Activated CD8-positive, alpha-beta T cell treated with anti-CD3 and anti-CD28 coated beads for 36 hours (primary cell): Measurements from ENCODE around the gene CSNK2A1. TPM values are rescaled to one million over a fixed set of nuclear protein-coding genes. Genes with fewer than 3 reads are reported as not detected.

ENCODE experiments used
- ATAC-seq: fragments of 200-7000 bp; cut with Tn5 transposase; one replicate; pipeline ENCODE4 v1.10.0; 2021; ENCODE audit warnings: mild to moderate bottlenecking, moderate library complexity
- CTCF ChIA-PET: fragments of 350-600 bp; sonication (Branson Sonifier 250); formaldehyde crosslinking; loops from one replicate; lab custom pipeline; 2021; ENCODE audit warnings: antibody characterized with exemption; lab: Charles Lee
- POLR2A ChIA-PET: fragments of 350-600 bp; sonication (Branson Sonifier 250); formaldehyde crosslinking; loops from one replicate; lab custom pipeline; 2021; ENCODE audit warnings: antibody characterized with exemption; lab: Charles Lee
- DNase-seq: peaks from one replicate; pipeline ENCODE4 v3.0.0-alpha.2; 2020
- H3K27ac Mint-ChIP-seq: one replicate; pipeline ENCODE4 v1.8.0; 2021; ENCODE audit warnings: mild to moderate bottlenecking, mixed read lengths
- H3K27me3 Mint-ChIP-seq: one replicate; pipeline ENCODE4 v1.8.0; 2021; ENCODE audit warnings: mixed read lengths
- H3K36me3 Mint-ChIP-seq: one replicate; pipeline ENCODE4 v1.8.0; 2021; ENCODE audit warnings: low read depth, mixed read lengths
- H3K4me1 Mint-ChIP-seq: one replicate; pipeline ENCODE4 v1.8.0; 2021; ENCODE audit warnings: low read depth, mixed read lengths
- H3K4me3 Mint-ChIP-seq: one replicate; pipeline ENCODE4 v1.8.0; 2021; ENCODE audit warnings: mild to moderate bottlenecking, moderate library complexity, mixed read lengths
- H3K9me3 Mint-ChIP-seq: one replicate; pipeline ENCODE4 v1.8.0; 2021; ENCODE audit warnings: mixed read lengths
- intact Hi-C: fragments of 100-400 bp; cut with micrococcal nuclease; formaldehyde crosslinking; loops from one replicate; pipeline ENCODE4 v1.10.0; 2022
- total RNA-seq, 2 experiments: library from RNA; stranded (reverse); gene quantifications; one replicate each; pipeline ENCODE4 v1.2.3, GENCODE V29; 2021
- TF ChIP-seq, protein P1 (sequence below): fragments of 200-600 bp; IDR thresholded peaks from one replicate; pipeline ENCODE4 v1.8.0; 2022; ENCODE audit warnings: antibody characterized with exemption, mild to moderate bottlenecking

Gene CSNK2A1
- total RNA-seq, 2 experiments from 2014 or later: 169 to 174 TPM

DNA sequence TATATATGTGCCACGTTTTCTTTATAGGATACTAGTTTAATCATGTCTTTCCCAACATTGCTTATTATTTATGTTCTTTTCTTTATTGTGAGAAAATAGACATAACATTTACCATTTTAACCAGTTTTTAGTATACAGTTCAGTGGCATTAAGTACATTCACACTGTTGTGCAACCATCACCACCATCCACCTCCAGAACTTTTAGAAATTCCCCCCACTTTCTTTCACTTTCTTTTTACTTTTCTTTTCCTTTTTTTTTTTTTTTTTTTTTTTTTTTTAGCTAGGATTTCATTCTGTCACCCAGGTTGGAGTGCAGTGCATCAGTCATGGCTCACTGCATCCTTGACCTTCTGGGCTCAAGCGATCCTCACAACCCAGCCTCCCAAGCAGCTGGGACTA is 117.0 kb downstream of the CSNK2A1 start:
- CTCF ChIA-PET: no interaction called here
- ATAC-seq (no peak), DNase-seq (no peak)
- Mint-ChIP-seq H3K36me3 (peaks cover 65% of the 10 kb centered on the region), H3K27ac (peak overlapping the region; percentile 55), H3K4me1 (peaks cover 29% of the 10 kb centered on the region), H3K4me3 (no peak overlapping the region), H3K27me3 (no peaks in the 10 kb centered on the region), H3K9me3 (no peaks in the 10 kb centered on the region)
- TF ChIP-seq, protein P1, sequence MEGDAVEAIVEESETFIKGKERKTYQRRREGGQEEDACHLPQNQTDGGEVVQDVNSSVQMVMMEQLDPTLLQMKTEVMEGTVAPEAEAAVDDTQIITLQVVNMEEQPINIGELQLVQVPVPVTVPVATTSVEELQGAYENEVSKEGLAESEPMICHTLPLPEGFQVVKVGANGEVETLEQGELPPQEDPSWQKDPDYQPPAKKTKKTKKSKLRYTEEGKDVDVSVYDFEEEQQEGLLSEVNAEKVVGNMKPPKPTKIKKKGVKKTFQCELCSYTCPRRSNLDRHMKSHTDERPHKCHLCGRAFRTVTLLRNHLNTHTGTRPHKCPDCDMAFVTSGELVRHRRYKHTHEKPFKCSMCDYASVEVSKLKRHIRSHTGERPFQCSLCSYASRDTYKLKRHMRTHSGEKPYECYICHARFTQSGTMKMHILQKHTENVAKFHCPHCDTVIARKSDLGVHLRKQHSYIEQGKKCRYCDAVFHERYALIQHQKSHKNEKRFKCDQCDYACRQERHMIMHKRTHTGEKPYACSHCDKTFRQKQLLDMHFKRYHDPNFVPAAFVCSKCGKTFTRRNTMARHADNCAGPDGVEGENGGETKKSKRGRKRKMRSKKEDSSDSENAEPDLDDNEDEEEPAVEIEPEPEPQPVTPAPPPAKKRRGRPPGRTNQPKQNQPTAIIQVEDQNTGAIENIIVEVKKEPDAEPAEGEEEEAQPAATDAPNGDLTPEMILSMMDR: no peak
- intact Hi-C loops: no loop called here
- POLR2A ChIA-PET: interaction anchor here (1.7 kb wide), 1 partner anchor 24 kb away, joined by 3 read pairs; no protein-coding TSS in a partner anchor

Other genes with a start within 250 kb of the CSNK2A1 start
- gene ZCCHC3, start 246.2 kb downstream of the CSNK2A1 start, total RNA-seq: 10 to 100 TPM; 17.8 to 18.0 TPM
- gene SOX12, start 218.2 kb downstream of the CSNK2A1 start, total RNA-seq: 10 to 100 TPM; 12.8 to 13.0 TPM
- 1 to 10 TPM; 8.0 to 8.7 TPM for gene NRSN2, start 196.7 kb downstream of the CSNK2A1 start, total RNA-seq
- 10 to 100 TPM; 59.5 to 62.5 TPM for gene TRIB3, start 163.0 kb downstream of the CSNK2A1 start, total RNA-seq
- gene RBCK1, start 135.5 kb downstream of the CSNK2A1 start, total RNA-seq: 100 to 1,000 TPM; 122 to 130 TPM
- 10 to 100 TPM; 22.2 to 23.8 TPM for gene TBC1D20, start 81.3 kb downstream of the CSNK2A1 start, total RNA-seq
- gene TCF15, start 66.5 kb upstream of the CSNK2A1 start, total RNA-seq: under 1 TPM in 1 of 2 experiments, not detected in 1; 0.23 TPM
- 1 to 10 TPM; 9.4 to 9.8 TPM for gene SRXN1, start 109.4 kb upstream of the CSNK2A1 start, total RNA-seq
- gene SCRT2, start 132.0 kb upstream of the CSNK2A1 start, total RNA-seq: not detected
- not detected for gene SLC52A3, start 224.7 kb upstream of the CSNK2A1 start, total RNA-seq